OCI-LY1 (cell line): ENCODE measurements around the gene NCF1.
"Not testable (repeated sequence)": the region's sequence is repeated elsewhere in the genome, so short reads cannot be mapped to it uniquely, and the experiment has no call there.

ENCODE experiments used
- H2AFZ ChIP-seq: fragments of 200-600 bp; sonication (generic), shearing (Covaris generic); 2 replicates; pipeline ENCODE4 v1.6.0; 2014; ENCODE audit warnings: antibody characterized with exemption, mild to moderate bottlenecking, low read length
- H3F3A ChIP-seq: fragments of 200-600 bp; sonication (generic), shearing (Covaris generic); 2 replicates; pipeline ENCODE4 v1.6.0; 2014; ENCODE audit warnings: mild to moderate bottlenecking, antibody characterized with exemption, low read length, moderate library complexity; ENCODE audit not compliant: insufficient read depth
- H3K27ac ChIP-seq: fragments of 200-600 bp; sonication (generic); 2 replicates; pipeline ENCODE4 v1.5.1; 2014; ENCODE audit warnings: low read length, mixed run types, mild to moderate bottlenecking, low read depth; ENCODE audit not compliant: poor library complexity, severe bottlenecking
- H3K27me3 ChIP-seq: fragments of 200-600 bp; sonication (generic); 2 replicates; pipeline ENCODE4 v1.6.0; 2014; ENCODE audit warnings: antibody characterized with exemption, mild to moderate bottlenecking, low read length, moderate library complexity; ENCODE audit not compliant: insufficient read depth
- H3K36me3 ChIP-seq: fragments of 200-600 bp; sonication (generic); 2 replicates; pipeline ENCODE4 v1.6.1; 2014; ENCODE audit warnings: mild to moderate bottlenecking, antibody characterized with exemption, low read length, moderate library complexity, mixed read lengths; ENCODE audit not compliant: insufficient read depth
- H3K4me1 ChIP-seq: fragments of 200-600 bp; sonication (generic); 2 replicates; pipeline ENCODE4 v1.5.1; 2014; ENCODE audit warnings: mild to moderate bottlenecking, low read length, moderate library complexity; ENCODE audit not compliant: insufficient read depth, severe bottlenecking
- H3K4me2 ChIP-seq: fragments of 200-600 bp; sonication (generic), shearing (Covaris generic); 2 replicates; pipeline ENCODE4 v1.6.1; 2014; ENCODE audit warnings: low read length
- H3K4me3 ChIP-seq: fragments of 200-600 bp; sonication (generic); 2 replicates; pipeline ENCODE4 v1.5.1; 2014; ENCODE audit warnings: low read length, low read depth, mild to moderate bottlenecking, mixed read lengths; ENCODE audit not compliant: poor library complexity, severe bottlenecking
- H3K79me2 ChIP-seq: fragments of 200-600 bp; shearing (Covaris generic); 2 replicates; pipeline ENCODE4 v1.6.1; 2016; ENCODE audit warnings: mixed run types, low read length, mixed read lengths; ENCODE audit not compliant: insufficient read depth
- H3K9ac ChIP-seq: fragments of 200-600 bp; sonication (generic), shearing (Covaris generic); 2 replicates; pipeline ENCODE4 v1.6.1; 2014; ENCODE audit warnings: mild to moderate bottlenecking, low read length, mixed read lengths
- H3K9me2 ChIP-seq: fragments of 200-600 bp; sonication (generic), shearing (Covaris generic); 2 replicates; pipeline ENCODE4 v1.6.1; 2014; ENCODE audit warnings: low read depth, mild to moderate bottlenecking, low read length, mixed read lengths
- H3K9me3 ChIP-seq: fragments of 200-600 bp; shearing (Covaris generic); 2 replicates; pipeline ENCODE4 v1.6.1; 2014; ENCODE audit warnings: low read length, mixed read lengths
- H4K20me1 ChIP-seq: fragments of 200-600 bp; sonication (generic), shearing (Covaris generic); 2 replicates; pipeline ENCODE4 v1.6.0; 2016; ENCODE audit warnings: mild to moderate bottlenecking, low read length; ENCODE audit not compliant: insufficient read depth

NCF1 gene

DNA sequence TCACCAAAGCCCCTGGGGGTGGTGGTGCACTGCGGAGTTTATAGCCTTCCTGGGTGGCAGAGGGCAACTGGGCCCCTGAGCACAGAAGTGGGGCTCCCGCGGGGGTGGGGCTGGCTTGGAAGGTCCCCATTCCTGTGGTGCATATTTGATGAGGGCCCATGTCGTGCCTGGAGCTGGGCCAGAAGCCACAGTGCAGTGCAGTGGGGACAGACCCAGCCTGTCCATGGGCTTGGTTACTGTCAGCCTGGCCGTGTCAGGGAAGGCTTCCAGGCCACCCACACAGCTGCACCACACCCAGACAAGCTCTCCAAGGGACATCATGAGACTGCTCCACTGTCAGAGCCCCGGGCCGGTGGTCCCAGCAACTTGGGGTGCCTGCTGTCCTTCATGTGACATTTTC lies 7.3 kb upstream of the NCF1 start:
- H3K36me3 ChIP-seq, H4K20me1 ChIP-seq, H3K4me3 ChIP-seq, H3K9me2 ChIP-seq, H3K79me2 ChIP-seq, H3K9me3 ChIP-seq, H3K4me2 ChIP-seq, H2AFZ ChIP-seq, H3K9ac ChIP-seq, H3K27me3 ChIP-seq, H3F3A ChIP-seq: not testable (repeated sequence)
- H3K4me1 ChIP-seq: peaks cover 12% of the 10 kb centered on the region
- peak overlapping the region; percentile 76 for H3K27ac ChIP-seq

DNA sequence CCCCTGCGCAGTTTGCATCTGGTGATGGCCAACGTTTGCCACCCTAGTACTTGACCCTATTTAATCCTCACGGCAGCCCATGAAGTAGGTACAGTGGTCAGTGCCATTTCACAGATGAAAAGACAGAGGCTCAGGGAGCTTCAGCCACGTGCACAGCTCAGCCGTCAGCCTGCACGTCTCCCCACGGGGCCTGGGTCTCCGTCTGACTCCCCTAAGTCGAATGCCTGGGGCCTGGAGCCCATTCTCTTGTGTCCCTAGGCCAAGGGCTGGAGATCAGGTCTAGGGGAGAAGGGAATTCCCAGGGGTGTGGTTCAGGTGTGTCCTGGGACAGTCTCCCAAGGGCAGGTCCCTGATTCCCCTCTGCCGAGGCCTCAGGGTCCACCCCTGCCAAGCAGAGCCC lies 6.8 kb upstream of the NCF1 start:
- not testable (repeated sequence) for H3K27me3 ChIP-seq, H3K4me3 ChIP-seq, H3K36me3 ChIP-seq, H3K9me2 ChIP-seq, H3K79me2 ChIP-seq, H3K9ac ChIP-seq, H4K20me1 ChIP-seq, H3K9me3 ChIP-seq, H2AFZ ChIP-seq, H3K4me2 ChIP-seq, H3F3A ChIP-seq
- peak overlapping the region; percentile 76 for H3K27ac ChIP-seq
- peaks cover 12% of the 10 kb centered on the region for H3K4me1 ChIP-seq

DNA sequence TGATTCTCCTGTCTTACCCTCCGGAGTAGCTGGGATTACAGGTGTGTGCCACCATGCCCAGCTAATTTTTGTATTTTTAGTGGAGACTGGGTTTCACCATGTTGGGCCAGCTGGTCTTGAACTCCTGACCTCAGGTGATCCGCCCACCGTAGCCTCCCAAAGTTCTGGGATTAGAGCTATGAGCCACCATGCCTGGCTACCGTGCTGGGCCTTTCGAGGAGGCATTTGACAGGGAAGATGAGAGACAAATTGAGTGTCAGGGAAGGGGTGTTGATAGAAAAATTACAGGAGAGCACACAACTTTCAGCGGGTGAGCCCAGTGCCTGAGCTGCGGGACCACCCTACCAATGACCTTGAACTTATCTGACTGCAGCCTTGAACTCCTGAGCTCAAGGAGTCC lies 3.7 kb upstream of the NCF1 start:
- not testable (repeated sequence) for H3K4me2 ChIP-seq, H3K9me2 ChIP-seq, H4K20me1 ChIP-seq, H3K27ac ChIP-seq, H3K9ac ChIP-seq, H3K79me2 ChIP-seq, H3K27me3 ChIP-seq, H2AFZ ChIP-seq, H3K9me3 ChIP-seq, H3K36me3 ChIP-seq, H3K4me3 ChIP-seq, H3F3A ChIP-seq, H3K4me1 ChIP-seq

DNA sequence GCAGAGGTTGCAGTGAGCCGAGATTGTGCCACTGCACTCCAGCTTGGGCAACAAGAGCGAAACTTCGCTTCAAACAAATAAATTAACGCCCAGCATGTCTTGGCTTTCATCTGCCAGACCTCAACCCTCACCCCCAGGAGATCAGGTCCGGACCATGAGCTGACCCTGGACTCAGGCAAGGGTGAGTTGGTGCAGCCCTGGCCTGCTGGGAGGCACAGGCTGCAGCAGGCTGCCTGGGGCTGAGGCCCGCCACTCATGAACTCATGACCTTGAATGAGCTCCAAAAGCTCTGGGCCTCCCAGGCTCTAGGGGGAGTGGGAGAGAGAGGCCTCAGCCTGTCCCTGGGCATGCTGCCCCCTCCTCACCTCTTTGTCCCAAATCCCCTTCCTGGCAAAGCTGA lies 1.7 kb upstream of the NCF1 start:
- not testable (repeated sequence) for H3K4me3 ChIP-seq, H3K79me2 ChIP-seq, H3K36me3 ChIP-seq, H2AFZ ChIP-seq, H3K4me2 ChIP-seq, H3K9ac ChIP-seq, H3K4me1 ChIP-seq, H3K9me2 ChIP-seq, H3K27me3 ChIP-seq, H4K20me1 ChIP-seq, H3K9me3 ChIP-seq, H3F3A ChIP-seq
- H3K27ac ChIP-seq: peak overlapping the region; percentile 69

DNA sequence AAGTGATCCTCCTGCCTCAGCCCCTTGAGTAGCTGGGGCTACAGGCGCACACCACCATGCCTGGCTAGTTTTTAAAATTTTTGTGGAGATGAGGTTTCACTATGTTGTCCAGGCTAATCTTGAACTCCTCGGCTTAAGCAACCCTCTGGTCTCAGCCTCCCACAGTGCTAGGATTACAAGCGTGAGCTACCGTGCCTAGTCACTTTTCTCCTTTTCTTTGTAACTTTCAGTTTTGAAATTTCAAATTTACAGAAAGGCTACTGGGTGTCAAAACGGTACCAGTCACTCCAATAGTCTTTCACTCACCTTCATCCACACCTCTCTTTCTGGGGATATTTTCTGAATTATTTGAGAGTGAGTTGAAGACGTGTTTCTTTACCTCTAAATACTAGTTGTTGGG lies 1.3 kb downstream of the NCF1 start:
- H3K4me2 ChIP-seq, H2AFZ ChIP-seq, H3K79me2 ChIP-seq, H3F3A ChIP-seq, H3K4me3 ChIP-seq, H3K4me1 ChIP-seq, H3K36me3 ChIP-seq, H3K9ac ChIP-seq, H3K27ac ChIP-seq, H3K9me3 ChIP-seq, H4K20me1 ChIP-seq, H3K9me2 ChIP-seq, H3K27me3 ChIP-seq: not testable (repeated sequence)

DNA sequence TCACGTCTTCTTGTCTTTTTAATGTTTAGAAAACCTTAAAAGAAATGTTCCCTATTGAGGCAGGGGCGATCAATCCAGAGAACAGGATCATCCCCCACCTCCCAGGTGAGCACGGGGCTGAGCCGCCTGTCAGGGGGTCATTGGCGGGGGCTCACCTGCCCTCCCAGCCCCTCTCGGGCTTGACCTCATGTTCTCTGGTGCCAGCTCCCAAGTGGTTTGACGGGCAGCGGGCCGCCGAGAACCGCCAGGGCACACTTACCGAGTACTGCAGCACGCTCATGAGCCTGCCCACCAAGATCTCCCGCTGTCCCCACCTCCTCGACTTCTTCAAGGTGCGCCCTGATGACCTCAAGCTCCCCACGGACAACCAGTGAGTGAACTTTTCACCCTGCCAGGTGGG lies 5.2 kb downstream of the NCF1 start:
- not testable (repeated sequence) for H3K4me3 ChIP-seq, H3K9me3 ChIP-seq, H3K79me2 ChIP-seq, H3K4me2 ChIP-seq, H3K4me1 ChIP-seq, H3K9me2 ChIP-seq, H4K20me1 ChIP-seq, H3K9ac ChIP-seq, H3K36me3 ChIP-seq, H3K27ac ChIP-seq, H3F3A ChIP-seq, H2AFZ ChIP-seq, H3K27me3 ChIP-seq

DNA sequence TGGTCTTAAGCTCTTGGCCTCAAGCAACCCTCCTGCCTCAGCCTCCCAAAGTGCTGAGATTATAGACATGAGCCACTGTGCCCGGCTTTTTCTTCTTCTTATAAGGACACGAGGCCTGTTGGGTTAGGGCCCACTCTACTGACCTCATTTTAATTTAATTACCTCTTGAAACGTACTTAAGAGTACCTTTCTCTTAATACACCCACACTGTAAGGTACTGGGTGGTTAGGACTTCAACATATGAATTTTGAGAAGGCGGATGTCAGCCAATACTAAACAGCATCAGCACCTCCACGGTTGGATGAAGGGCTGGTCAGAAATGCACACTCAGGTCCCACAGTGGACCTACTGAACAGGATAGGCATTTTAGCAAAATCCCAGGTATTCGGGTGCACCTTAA lies 7.9 kb downstream of the NCF1 start:
- H3K4me2 ChIP-seq, H3K27ac ChIP-seq, H3K9me2 ChIP-seq, H3K9ac ChIP-seq, H3K4me3 ChIP-seq, H4K20me1 ChIP-seq, H3K9me3 ChIP-seq, H3K4me1 ChIP-seq, H3K36me3 ChIP-seq, H3K27me3 ChIP-seq, H2AFZ ChIP-seq, H3K79me2 ChIP-seq, H3F3A ChIP-seq: not testable (repeated sequence)

DNA sequence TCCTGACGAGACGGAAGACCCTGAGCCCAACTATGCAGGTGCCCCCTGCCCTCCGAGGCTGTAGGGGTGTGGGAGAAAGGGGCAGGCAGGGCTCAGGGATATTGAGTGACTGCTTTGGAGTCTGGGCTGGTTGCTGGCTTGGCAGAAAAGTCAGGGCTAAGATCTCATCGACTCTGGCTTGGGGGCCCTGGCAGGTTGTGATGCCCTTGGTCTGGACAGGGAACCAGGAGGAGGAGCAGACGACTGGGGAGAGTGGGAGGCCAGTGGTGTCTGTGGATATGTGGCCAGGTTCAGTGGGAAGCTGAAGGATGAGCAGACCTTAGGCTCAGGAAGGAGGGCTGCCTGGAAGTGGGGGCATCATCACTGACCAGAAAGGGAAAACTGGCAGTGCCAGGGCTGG lies 9.8 kb downstream of the NCF1 start:
- not testable (repeated sequence) for H3K9ac ChIP-seq, H3K27me3 ChIP-seq, H3K4me1 ChIP-seq, H3K4me3 ChIP-seq, H4K20me1 ChIP-seq, H2AFZ ChIP-seq, H3K9me3 ChIP-seq, H3K79me2 ChIP-seq, H3K4me2 ChIP-seq, H3F3A ChIP-seq, H3K27ac ChIP-seq, H3K36me3 ChIP-seq, H3K9me2 ChIP-seq
